SU-DHL-6 (cell line): Measurements from ENCODE around the gene CDH23.

ENCODE experiments used
- H2AFZ ChIP-seq: fragments of 200-600 bp; sonication (generic); 2 replicates; pipeline ENCODE4 v1.6.1; 2014; ENCODE audit warnings: low read depth, mild to moderate bottlenecking, moderate library complexity, mixed read lengths, antibody characterized with exemption, low read length; ENCODE audit not compliant: severe bottlenecking
- H3F3A ChIP-seq: fragments of 200-600 bp; shearing (Covaris generic); 2 replicates; pipeline ENCODE4 v1.6.0; 2016; ENCODE audit warnings: antibody characterized with exemption, mild to moderate bottlenecking; ENCODE audit not compliant: insufficient read depth
- H3K27ac ChIP-seq: fragments of 200-600 bp; sonication (generic); 2 replicates; pipeline ENCODE4 v1.5.1; 2016; ENCODE audit warnings: low read depth, mild to moderate bottlenecking, low read length, moderate library complexity, mixed read lengths
- H3K27me3 ChIP-seq: fragments of 200-600 bp; sonication (generic), shearing (Covaris generic); 2 replicates; pipeline ENCODE4 v1.6.0; 2014; ENCODE audit warnings: mild to moderate bottlenecking, low read length
- H3K36me3 ChIP-seq: fragments of 200-600 bp; sonication (generic); 2 replicates; pipeline ENCODE4 v1.6.1; 2014; ENCODE audit warnings: mild to moderate bottlenecking, low read length, mixed read lengths
- H3K4me2 ChIP-seq: fragments of 300-600, 200-600 bp; shearing (Covaris generic), sonication (generic); 2 replicates; pipeline ENCODE4 v1.6.0; 2014; ENCODE audit warnings: low read length, low read depth, mild to moderate bottlenecking; ENCODE audit not compliant: poor library complexity, severe bottlenecking
- H3K4me3 ChIP-seq: fragments of 200-600 bp; sonication (generic); 2 replicates; pipeline ENCODE4 v1.5.1; 2014; ENCODE audit warnings: antibody characterized with exemption, low read length, mild to moderate bottlenecking, mixed read lengths; ENCODE audit not compliant: insufficient read depth, poor library complexity, severe bottlenecking
- H3K79me2 ChIP-seq: fragments of 200-600 bp; sonication (generic); 2 replicates; pipeline ENCODE4 v1.6.1; 2014; ENCODE audit warnings: mild to moderate bottlenecking, low read length, moderate library complexity; ENCODE audit not compliant: insufficient read depth
- H3K9ac ChIP-seq: fragments of 200-600 bp; sonication (generic); 2 replicates; pipeline ENCODE4 v1.7.0; 2014; ENCODE audit warnings: mild to moderate bottlenecking, low read length
- H3K9me2 ChIP-seq: fragments of 200-600 bp; sonication (generic); replicated peaks from 2 replicates; pipeline ENCODE4 v1.6.1; 2014; ENCODE audit warnings: low read length; ENCODE audit not compliant: insufficient read depth
- H3K9me3 ChIP-seq: fragments of 200-600 bp; sonication (generic); 2 replicates; pipeline ENCODE4 v1.6.1; 2014; ENCODE audit warnings: low read length, mixed read lengths; ENCODE audit not compliant: insufficient read depth
- H4K20me1 ChIP-seq: fragments of 200-600 bp; sonication (generic); 2 replicates; pipeline ENCODE4 v1.6.1; 2014; ENCODE audit warnings: low read depth, mild to moderate bottlenecking, antibody characterized with exemption, low read length, moderate library complexity, mixed read lengths
- CTCF ChIP-seq: fragments of 200-600 bp; sonication (generic); IDR thresholded peaks from one replicate; pipeline ENCODE4 v1.5.1; 2017; ENCODE audit warnings: antibody characterized with exemption, mild to moderate bottlenecking, low read length, moderate library complexity; ENCODE audit not compliant: insufficient read depth, poor library complexity, severe bottlenecking
- EZH2phosphoT487 ChIP-seq: fragments of 200-600 bp; sonication (generic), shearing (Covaris generic); conservative IDR thresholded peaks from 2 replicates; pipeline ENCODE4 v1.6.1; 2018; ENCODE audit warnings: mild to moderate bottlenecking, antibody characterized with exemption, low read length, moderate library complexity, mixed read lengths

The CDH23 gene

GRCh38 chr10:71473671-71474599 lies 77.2 kb downstream of the CDH23 start:
- TF ChIP-seq EZH2phosphoT487 (no peak), CTCF (no peak)

GRCh38 chr10:71474702-71475242 lies 78.1 kb downstream of the CDH23 start:
- H4K20me1 ChIP-seq, result no peaks in the 10 kb centered on the region
- no peaks in the 10 kb centered on the region for H3K36me3 ChIP-seq
- no peaks in the 10 kb centered on the region for H3K9me2 ChIP-seq
- no peaks in the 10 kb centered on the region for H3K79me2 ChIP-seq
- no peaks in the 10 kb centered on the region for H3F3A ChIP-seq
- no peaks in the 10 kb centered on the region for H3K9me3 ChIP-seq
- no peak overlapping the region for H3K9ac ChIP-seq
- no peak overlapping the region for H3K27ac ChIP-seq
- no peak for TF ChIP-seq CTCF
- no peak for TF ChIP-seq EZH2phosphoT487
- H3K4me2 ChIP-seq, result no peak overlapping the region
- H3K27me3 ChIP-seq, result no peaks in the 10 kb centered on the region
- no peak overlapping the region for H3K4me3 ChIP-seq
- H2AFZ ChIP-seq, result no peak overlapping the region

More at GRCh38 chr10:71473671-71474599, 77.2 kb downstream of the CDH23 start:
- Histone ChIP-seq H3K9ac (no peak overlapping the region), H3K36me3 (no peaks in the 10 kb centered on the region), H3K4me2 (no peak overlapping the region), H3K4me3 (no peak overlapping the region), H3K27ac (no peak overlapping the region), H4K20me1 (no peaks in the 10 kb centered on the region), H2AFZ (no peak overlapping the region), H3F3A (no peaks in the 10 kb centered on the region), H3K27me3 (no peaks in the 10 kb centered on the region), H3K9me2 (no peaks in the 10 kb centered on the region), H3K9me3 (no peaks in the 10 kb centered on the region), H3K79me2 (no peaks in the 10 kb centered on the region)

- no peak overlapping the region for H3K4me3 ChIP-seq
- no peaks in the 10 kb centered on the region for H3K9me2 ChIP-seq
- no peaks in the 10 kb centered on the region for H3K79me2 ChIP-seq
- TF ChIP-seq EZH2phosphoT487 (no peak), CTCF (no peak)
- H3K36me3 ChIP-seq, result no peaks in the 10 kb centered on the region
- H3F3A ChIP-seq, result no peaks in the 10 kb centered on the region
- H3K27me3 ChIP-seq, result no peaks in the 10 kb centered on the region
- H3K27ac ChIP-seq, result no peak overlapping the region
- no peak overlapping the region for H3K4me2 ChIP-seq
- H4K20me1 ChIP-seq, result no peaks in the 10 kb centered on the region
- H2AFZ ChIP-seq, result no peak overlapping the region
- no peak overlapping the region for H3K9ac ChIP-seq
- H3K9me3 ChIP-seq, result no peaks in the 10 kb centered on the region
These were observed 78.6 kb downstream of the CDH23 start for GRCh38 chr10:71475243-71475871.
